Activated CD4-positive, alpha-beta memory T cell treated with anti-CD3 and anti-CD28 coated beads, Interleukin-2, amount 10 ng/mL, durations not matched to agents 7 days and 5 days (primary cell): ENCODE results near the gene PGS1. TPM values are rescaled to one million over a fixed set of nuclear protein-coding genes. Genes with fewer than 3 reads are reported as not detected.
"Not testable (repeated sequence)": the region's sequence is repeated elsewhere in the genome, so short reads cannot be mapped to it uniquely, and the experiment has no call there.

Source experiments
- CTCF ChIA-PET: fragments of 350-600 bp; sonication (Branson Sonifier 250); formaldehyde crosslinking; loops from one replicate; lab custom pipeline; 2021; ENCODE audit warnings: antibody characterized with exemption, inconsistent platforms; lab: Charles Lee
- POLR2A ChIA-PET: fragments of 350-600 bp; sonication (Branson Sonifier 250); formaldehyde crosslinking; loops from one replicate; lab custom pipeline; 2021; ENCODE audit warnings: antibody characterized with exemption; lab: Charles Lee
- DNase-seq: peaks from one replicate; pipeline ENCODE4 v3.0.0-alpha.2; 2020
- H3K27ac Mint-ChIP-seq: one replicate; pipeline ENCODE4 v1.8.0; 2021; ENCODE audit warnings: mild to moderate bottlenecking, mixed read lengths
- H3K27me3 Mint-ChIP-seq: one replicate; pipeline ENCODE4 v1.8.0; 2021; ENCODE audit warnings: mixed read lengths
- H3K36me3 Mint-ChIP-seq: one replicate; pipeline ENCODE4 v1.8.0; 2021; ENCODE audit warnings: low read depth, mixed read lengths
- H3K4me1 Mint-ChIP-seq: one replicate; pipeline ENCODE4 v1.8.0; 2021; ENCODE audit warnings: mixed read lengths
- H3K4me3 Mint-ChIP-seq: one replicate; pipeline ENCODE4 v1.8.0; 2021; ENCODE audit warnings: mild to moderate bottlenecking, mixed read lengths
- H3K9me3 Mint-ChIP-seq: one replicate; pipeline ENCODE4 v1.8.0; 2021; ENCODE audit warnings: mixed read lengths
- total RNA-seq, 2 experiments: library from RNA; stranded (reverse); gene quantifications; one replicate each; pipeline ENCODE4 v1.2.3, GENCODE V29; 2021

The PGS1 gene
- total RNA-seq, 2 experiments from 2014 or later = 70.7 to 75.5 TPM

DNA sequence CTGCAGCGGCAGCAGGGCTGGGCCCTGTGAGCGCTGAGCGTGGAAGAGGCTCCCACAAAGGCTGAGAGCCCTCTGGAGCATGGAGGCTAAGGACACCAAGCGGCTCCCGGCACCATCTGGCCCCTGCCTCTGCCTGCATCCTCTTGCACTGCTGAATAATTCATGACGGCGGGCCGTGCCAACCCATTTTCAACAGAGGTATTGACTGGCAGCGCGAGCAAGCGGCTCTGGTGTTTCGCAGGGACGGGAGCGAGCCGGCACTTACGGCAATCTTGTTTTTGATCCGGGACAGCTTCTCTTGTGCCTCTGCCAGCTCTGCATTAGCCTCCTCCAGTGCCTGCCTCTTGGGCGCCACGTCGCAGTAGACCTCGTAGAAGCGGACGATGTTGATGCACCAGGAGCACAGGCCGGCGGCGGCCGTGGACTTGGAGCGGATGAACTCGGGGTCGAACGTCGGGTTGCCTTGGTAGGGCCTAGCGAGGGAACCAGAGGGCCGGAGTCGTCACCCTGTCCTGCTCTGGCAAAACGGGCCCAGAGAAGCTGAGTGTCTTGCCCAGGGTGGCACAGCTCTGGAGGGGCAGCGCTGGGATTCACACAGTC lies 80.4 kb downstream of the PGS1 start:
- ChIA-PET CTCF (interaction anchor here (1.2 kb wide), 1 partner anchor 13 kb away, joined by 4 read pairs; no protein-coding TSS in a partner anchor), POLR2A (no interaction called here)
- H3K9me3 Mint-ChIP-seq = no peaks in the 10 kb centered on the region
- no peak for DNase-seq
- H3K4me3 Mint-ChIP-seq = no peak overlapping the region
- H3K27me3 Mint-ChIP-seq = no peaks in the 10 kb centered on the region
- no peak overlapping the region for H3K27ac Mint-ChIP-seq
- H3K36me3 Mint-ChIP-seq = no peaks in the 10 kb centered on the region
- H3K4me1 Mint-ChIP-seq = no peaks in the 10 kb centered on the region

DNA sequence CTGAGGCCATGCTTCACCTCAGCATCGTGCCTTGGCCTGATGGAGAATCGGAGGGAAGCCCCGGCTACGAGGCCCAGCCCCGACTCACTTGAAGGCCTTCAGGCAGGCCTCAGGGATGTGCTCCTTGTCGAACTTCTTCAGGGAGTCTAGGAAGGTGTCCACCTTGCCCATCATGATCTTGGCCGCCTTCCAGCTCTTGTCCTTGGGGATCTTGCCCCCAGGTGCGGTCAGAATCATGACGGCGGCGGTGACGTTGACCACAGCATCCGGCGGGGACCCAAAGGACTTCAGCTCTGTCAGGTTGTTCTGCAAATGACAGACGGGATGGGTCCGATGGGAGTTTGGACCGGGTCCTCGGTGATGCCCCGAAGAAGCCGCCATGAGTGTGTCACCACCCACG lies 81.2 kb downstream of the PGS1 start:
- Mint-ChIP-seq H3K27me3 (no peaks in the 10 kb centered on the region), H3K4me3 (no peak overlapping the region), H3K9me3 (no peaks in the 10 kb centered on the region), H3K4me1 (no peaks in the 10 kb centered on the region), H3K36me3 (no peaks in the 10 kb centered on the region), H3K27ac (no peak overlapping the region)
- CTCF ChIA-PET = no interaction called here
- POLR2A ChIA-PET = no interaction called here
- no peak for DNase-seq

- CTCF ChIA-PET = no interaction called here
- no peak overlapping the region for H3K27ac Mint-ChIP-seq
- no peaks in the 10 kb centered on the region for H3K9me3 Mint-ChIP-seq
These were observed 81.8 kb downstream of the PGS1 start for GRCh38 chr17:78460176-78460675.

DNA sequence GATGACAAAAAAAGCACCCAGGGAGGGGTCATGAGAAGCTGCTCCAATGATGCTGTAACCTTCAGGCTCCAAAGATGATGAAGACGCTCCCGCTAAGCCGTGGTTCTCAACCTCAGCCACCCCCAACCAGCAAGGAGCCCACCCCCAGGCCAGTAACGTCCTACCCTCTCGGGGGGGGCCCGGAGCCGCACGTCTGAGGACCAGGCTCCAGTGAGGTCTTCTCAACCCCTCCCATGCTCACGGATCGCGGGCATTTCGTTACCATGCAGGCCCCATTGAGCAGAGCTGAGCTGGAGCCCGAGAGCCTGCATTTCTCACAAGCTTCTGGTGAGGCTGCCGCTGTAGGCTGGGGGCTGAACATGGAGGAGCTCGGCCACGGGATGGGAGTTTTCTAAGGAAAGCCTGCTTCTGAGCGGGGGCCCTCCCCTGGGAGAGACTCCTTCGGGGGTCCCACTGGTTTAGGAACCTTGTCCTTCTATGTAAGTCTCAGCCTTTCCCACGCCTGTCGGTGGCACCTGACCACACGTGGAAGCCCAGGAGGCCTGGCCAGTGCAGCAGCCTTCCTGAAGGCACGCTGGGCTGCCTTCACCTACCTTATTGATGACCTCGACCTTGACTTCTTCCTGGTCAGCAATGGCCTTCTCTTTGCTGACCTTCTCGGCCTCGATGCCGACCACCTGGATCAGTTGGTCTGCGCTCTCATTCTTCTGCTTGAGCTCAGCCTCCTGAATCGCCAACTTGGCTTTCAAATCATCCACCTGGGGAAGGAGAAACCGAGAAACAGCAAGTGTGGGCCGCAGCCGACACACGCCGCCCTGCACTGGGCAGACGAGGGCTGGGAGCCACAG lies 82.7 kb downstream of the PGS1 start:
- no peaks in the 10 kb centered on the region for H3K27me3 Mint-ChIP-seq
- no peaks in the 10 kb centered on the region for H3K36me3 Mint-ChIP-seq
- CTCF ChIA-PET = no interaction called here
- no peaks in the 10 kb centered on the region for H3K4me1 Mint-ChIP-seq
- no peak overlapping the region for H3K4me3 Mint-ChIP-seq
- POLR2A ChIA-PET = no interaction called here
- no peak for DNase-seq
- H3K27ac Mint-ChIP-seq = no peak overlapping the region
- H3K9me3 Mint-ChIP-seq = no peaks in the 10 kb centered on the region

More at GRCh38 chr17:78460176-78460675, 81.8 kb downstream of the PGS1 start:
- H3K27me3 Mint-ChIP-seq = no peaks in the 10 kb centered on the region
- DNase-seq = no peak
- POLR2A ChIA-PET = no interaction called here
- no peaks in the 10 kb centered on the region for H3K36me3 Mint-ChIP-seq
- H3K4me1 Mint-ChIP-seq = no peaks in the 10 kb centered on the region
- no peak overlapping the region for H3K4me3 Mint-ChIP-seq

DNA sequence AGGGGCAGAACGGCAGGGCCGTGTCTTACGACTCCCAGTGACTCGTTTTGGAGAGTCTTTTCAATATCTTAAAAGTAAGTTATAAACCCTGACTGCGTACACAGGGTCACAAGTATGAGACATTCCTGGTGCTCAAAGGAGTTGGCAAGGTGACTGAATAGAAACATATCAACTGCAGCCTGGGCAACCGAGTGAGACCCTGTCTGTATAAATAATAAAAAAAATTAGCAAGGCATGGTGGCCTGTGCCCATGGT lies 83.3 kb downstream of the PGS1 start:
- Mint-ChIP-seq H3K27ac (no peak overlapping the region), H3K4me3 (no peak overlapping the region), H3K36me3 (no peaks in the 10 kb centered on the region), H3K4me1 (no peaks in the 10 kb centered on the region), H3K9me3 (no peaks in the 10 kb centered on the region), H3K27me3 (no peaks in the 10 kb centered on the region)
- CTCF ChIA-PET = no interaction called here
- no peak for DNase-seq
- POLR2A ChIA-PET = no interaction called here

GRCh38 chr17:78462148-78462547 lies 83.7 kb downstream of the PGS1 start:
- Mint-ChIP-seq H3K4me1 (no peaks in the 10 kb centered on the region), H3K9me3 (no peaks in the 10 kb centered on the region), H3K27me3 (no peaks in the 10 kb centered on the region), H3K4me3 (no peak overlapping the region), H3K27ac (no peak overlapping the region), H3K36me3 (no peaks in the 10 kb centered on the region)
- CTCF ChIA-PET = no interaction called here
- POLR2A ChIA-PET = no interaction called here
- no peak for DNase-seq

DNA sequence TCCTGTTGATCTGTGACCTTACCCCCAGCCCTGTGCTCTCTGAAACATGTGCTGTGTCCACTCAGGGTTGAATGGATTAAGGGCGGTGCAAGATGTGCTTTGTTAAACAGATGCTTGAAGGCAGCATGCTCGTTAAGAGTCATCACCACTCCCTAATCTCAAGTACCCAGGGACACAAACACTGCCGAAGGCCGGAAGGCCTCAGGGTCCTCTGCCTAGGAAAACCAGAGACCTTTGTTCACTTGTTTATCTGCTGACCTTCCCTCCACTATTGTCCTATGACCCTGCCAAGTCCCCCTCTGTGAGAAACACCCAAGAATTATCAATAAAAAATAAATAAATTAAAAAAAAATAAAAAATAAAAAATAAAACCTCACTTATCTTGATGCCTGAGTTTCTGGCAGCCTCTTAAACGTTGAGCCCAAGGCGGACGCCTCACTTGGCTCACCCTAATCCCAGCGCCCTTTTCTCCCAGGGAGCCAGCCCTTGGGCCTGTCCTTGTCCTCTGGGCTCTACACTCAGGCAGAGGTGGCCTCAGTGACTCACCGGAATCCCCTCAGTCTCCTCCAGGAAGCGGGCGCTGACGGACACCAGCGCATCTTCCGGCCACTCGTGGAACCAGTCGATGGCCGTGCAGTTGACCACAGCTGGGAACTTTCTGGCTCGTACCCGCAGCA lies 87.8 kb downstream of the PGS1 start:
- H3K4me3 Mint-ChIP-seq, H3K36me3 Mint-ChIP-seq, POLR2A ChIA-PET, CTCF ChIA-PET, H3K27me3 Mint-ChIP-seq, H3K9me3 Mint-ChIP-seq, H3K4me1 Mint-ChIP-seq, H3K27ac Mint-ChIP-seq, DNase-seq: not testable (repeated sequence)

- H3K9me3 Mint-ChIP-seq = no peaks in the 10 kb centered on the region
- ChIA-PET CTCF (no interaction called here), POLR2A (no interaction called here)
- no peak overlapping the region for H3K27ac Mint-ChIP-seq
- H3K4me1 Mint-ChIP-seq = no peaks in the 10 kb centered on the region
- peaks cover 3% of the 10 kb centered on the region for H3K27me3 Mint-ChIP-seq
- H3K36me3 Mint-ChIP-seq = no peaks in the 10 kb centered on the region
- no peak overlapping the region for H3K4me3 Mint-ChIP-seq
- no peak for DNase-seq
These were observed 88.6 kb downstream of the PGS1 start for GRCh38 chr17:78466786-78467715.

- H3K4me1 Mint-ChIP-seq = peaks cover 3% of the 10 kb centered on the region
- no peaks in the 10 kb centered on the region for H3K36me3 Mint-ChIP-seq
- CTCF ChIA-PET = no interaction called here
These were observed 89.9 kb downstream of the PGS1 start for GRCh38 chr17:78468366-78468765.

DNA sequence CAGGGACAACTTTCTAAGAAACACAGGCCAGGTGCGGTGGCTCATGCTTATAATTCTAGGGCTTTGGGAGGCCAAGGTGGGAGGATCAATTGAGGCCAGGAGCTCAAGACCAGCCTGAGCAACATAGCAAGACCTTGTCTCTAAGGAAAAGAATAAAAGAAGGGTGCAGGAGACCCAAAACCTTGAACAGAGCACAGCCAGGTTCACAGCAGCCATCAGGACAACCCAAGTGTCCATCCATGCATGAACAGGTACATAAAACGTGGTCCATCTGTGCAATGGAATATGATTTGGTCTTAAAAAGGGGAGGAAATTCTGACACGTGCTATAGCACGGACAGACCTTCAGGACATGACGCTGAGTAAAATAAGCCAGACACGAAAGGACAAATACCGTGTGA lies 91.0 kb downstream of the PGS1 start:
- CTCF ChIA-PET = interaction anchor here (1.2 kb wide), 1 partner anchor 22 kb away, joined by 3 read pairs; no protein-coding TSS in a partner anchor
- peaks cover 9% of the 10 kb centered on the region for H3K27me3 Mint-ChIP-seq
- no peaks in the 10 kb centered on the region for H3K36me3 Mint-ChIP-seq

More at GRCh38 chr17:78468366-78468765, 89.9 kb downstream of the PGS1 start:
- Mint-ChIP-seq H3K27ac (no peak overlapping the region), H3K27me3 (peaks cover 3% of the 10 kb centered on the region), H3K9me3 (no peaks in the 10 kb centered on the region), H3K4me3 (no peak overlapping the region)
- POLR2A ChIA-PET = no interaction called here
- DNase-seq = no peak

DNA sequence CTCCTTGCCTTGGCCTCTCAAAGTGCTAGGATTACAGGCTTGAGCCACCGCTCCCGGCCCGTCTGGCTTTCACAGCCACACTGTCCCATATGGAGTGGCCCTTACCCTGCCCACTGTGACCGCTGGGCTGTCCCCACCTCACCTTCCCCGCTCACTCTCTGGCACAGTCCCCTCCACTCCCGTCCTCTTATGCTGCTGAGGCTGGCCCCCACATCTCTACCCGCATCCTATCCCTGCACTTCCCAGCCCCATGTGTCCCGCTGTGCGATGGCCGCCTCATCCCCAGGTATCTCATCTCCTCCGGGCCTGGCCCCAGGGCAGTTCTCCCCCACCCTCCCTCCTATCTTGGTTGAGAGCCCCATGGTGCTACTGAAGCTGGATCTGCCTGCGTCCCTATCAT lies 93.2 kb downstream of the PGS1 start:
- no peaks in the 10 kb centered on the region for H3K36me3 Mint-ChIP-seq
- H3K4me1 Mint-ChIP-seq = peaks cover 13% of the 10 kb centered on the region
- DNase-seq = no peak
- CTCF ChIA-PET = no interaction called here
- H3K4me3 Mint-ChIP-seq = no peak overlapping the region
- POLR2A ChIA-PET = no interaction called here
- peaks cover 19% of the 10 kb centered on the region for H3K27me3 Mint-ChIP-seq
- no peaks in the 10 kb centered on the region for H3K9me3 Mint-ChIP-seq
- no peak overlapping the region for H3K27ac Mint-ChIP-seq

More for the DNA sequence above, 91.0 kb downstream of the PGS1 start:
- Mint-ChIP-seq H3K9me3 (no peaks in the 10 kb centered on the region), H3K4me3 (no peak overlapping the region), H3K4me1 (peaks cover 7% of the 10 kb centered on the region), H3K27ac (no peak overlapping the region)
- no peak for DNase-seq
- POLR2A ChIA-PET = no interaction called here

- Mint-ChIP-seq H3K36me3 (no peaks in the 10 kb centered on the region), H3K27ac (no peak overlapping the region), H3K27me3 (peaks cover 19% of the 10 kb centered on the region), H3K9me3 (no peaks in the 10 kb centered on the region), H3K4me1 (peaks cover 13% of the 10 kb centered on the region), H3K4me3 (no peak overlapping the region)
- ChIA-PET POLR2A (no interaction called here), CTCF (no interaction called here)
- no peak for DNase-seq
These were observed 93.8 kb downstream of the PGS1 start for GRCh38 chr17:78472035-78472905.
